Measurements from ENCODE around the gene RBMS1.

The RBMS1 gene

GRCh38 chr2:160281213-160281612 is 212.4 kb downstream of the RBMS1 start:
- H3K9me3 Mint-ChIP-seq, result no peaks in the 10 kb centered on the region
- H3K27me3 Mint-ChIP-seq, result no peaks in the 10 kb centered on the region
- H3K36me3 Mint-ChIP-seq (ENCODE audit: low read depth), result peaks cover 43% of the 10 kb centered on the region
- H3K4me1 Mint-ChIP-seq, result peaks cover 33% of the 10 kb centered on the region
- no peak overlapping the region for H3K27ac Mint-ChIP-seq
- ATAC-seq, result no peak
- no peak overlapping the region for H3K4me3 Mint-ChIP-seq
- no peak for DNase-seq

GRCh38 chr2:160279813-160280465 is 213.7 kb downstream of the RBMS1 start:
- ATAC-seq (peak; percentile 41), DNase-seq (no peak)
- H3K4me3 Mint-ChIP-seq, result peak overlapping the region; percentile 12
- no peaks in the 10 kb centered on the region for H3K9me3 Mint-ChIP-seq
- peaks cover 33% of the 10 kb centered on the region for H3K4me1 Mint-ChIP-seq
- peak overlapping the region; percentile 78 for H3K27ac Mint-ChIP-seq
- no peaks in the 10 kb centered on the region for H3K27me3 Mint-ChIP-seq
- H3K36me3 Mint-ChIP-seq (ENCODE audit: low read depth), result peaks cover 47% of the 10 kb centered on the region

- H3K27ac Mint-ChIP-seq, result peak overlapping the region; percentile 44
- no peaks in the 10 kb centered on the region for H3K27me3 Mint-ChIP-seq
- ATAC-seq, result no peak
- no peak overlapping the region for H3K4me3 Mint-ChIP-seq
- H3K4me1 Mint-ChIP-seq, result peaks cover 29% of the 10 kb centered on the region
- peaks cover 43% of the 10 kb centered on the region for H3K36me3 Mint-ChIP-seq (ENCODE audit: low read depth)
- no peak for DNase-seq
- H3K9me3 Mint-ChIP-seq, result no peaks in the 10 kb centered on the region
Observed at GRCh38 chr2:160278879-160279177, 214.8 kb downstream of the RBMS1 start.

- Mint-ChIP-seq H3K27me3 (no peaks in the 10 kb centered on the region), H3K36me3 (ENCODE audit: low read depth) (peaks cover 44% of the 10 kb centered on the region), H3K27ac (peak overlapping the region; percentile 44), H3K9me3 (no peaks in the 10 kb centered on the region), H3K4me1 (peaks cover 29% of the 10 kb centered on the region), H3K4me3 (no peak overlapping the region)
- ATAC-seq (peak; percentile 77), DNase-seq (no peak)
Observed at GRCh38 chr2:160278101-160278878, 215.3 kb downstream of the RBMS1 start.

GRCh38 chr2:160277151-160277550 is 216.5 kb downstream of the RBMS1 start:
- Mint-ChIP-seq H3K27ac (no peak overlapping the region), H3K27me3 (no peaks in the 10 kb centered on the region), H3K4me1 (peaks cover 32% of the 10 kb centered on the region), H3K36me3 (ENCODE audit: low read depth) (peaks cover 44% of the 10 kb centered on the region), H3K4me3 (no peak overlapping the region), H3K9me3 (no peaks in the 10 kb centered on the region)
- DNase-seq, result no peak
- no peak for ATAC-seq

GRCh38 chr2:160275656-160276055 is 218.0 kb downstream of the RBMS1 start:
- Mint-ChIP-seq H3K4me1 (peaks cover 32% of the 10 kb centered on the region), H3K36me3 (ENCODE audit: low read depth) (peaks cover 47% of the 10 kb centered on the region), H3K27ac (no peak overlapping the region), H3K27me3 (no peaks in the 10 kb centered on the region), H3K9me3 (no peaks in the 10 kb centered on the region), H3K4me3 (no peak overlapping the region)
- DNase-seq (no peak), ATAC-seq (no peak)

- Mint-ChIP-seq H3K4me1 (peaks cover 30% of the 10 kb centered on the region), H3K9me3 (no peaks in the 10 kb centered on the region), H3K27ac (no peak overlapping the region), H3K4me3 (no peak overlapping the region), H3K27me3 (peaks cover 8% of the 10 kb centered on the region), H3K36me3 (ENCODE audit: low read depth) (peaks cover 15% of the 10 kb centered on the region)
- no peak for DNase-seq
- ATAC-seq, result no peak
Observed at GRCh38 chr2:160271171-160272086, 222.2 kb downstream of the RBMS1 start.

GRCh38 chr2:160270571-160271113 is 223.0 kb downstream of the RBMS1 start:
- peaks cover 12% of the 10 kb centered on the region for H3K36me3 Mint-ChIP-seq (ENCODE audit: low read depth)
- H3K27ac Mint-ChIP-seq, result no peak overlapping the region
- H3K4me1 Mint-ChIP-seq, result peaks cover 38% of the 10 kb centered on the region
- H3K4me3 Mint-ChIP-seq, result no peak overlapping the region
- no peaks in the 10 kb centered on the region for H3K9me3 Mint-ChIP-seq
- no peak for ATAC-seq
- no peak for DNase-seq
- peaks cover 8% of the 10 kb centered on the region for H3K27me3 Mint-ChIP-seq

GRCh38 chr2:160269803-160270570 is 223.6 kb downstream of the RBMS1 start:
- H3K4me1 Mint-ChIP-seq, result peaks cover 45% of the 10 kb centered on the region
- no peaks in the 10 kb centered on the region for H3K9me3 Mint-ChIP-seq
- DNase-seq, result peak; percentile 63
- peaks cover 8% of the 10 kb centered on the region for H3K27me3 Mint-ChIP-seq
- peaks cover 10% of the 10 kb centered on the region for H3K36me3 Mint-ChIP-seq (ENCODE audit: low read depth)
- peak overlapping the region; percentile 67 for H3K4me3 Mint-ChIP-seq
- H3K27ac Mint-ChIP-seq, result peak overlapping the region; percentile 71
- peak; percentile 73 for ATAC-seq

- Mint-ChIP-seq H3K36me3 (ENCODE audit: low read depth) (peaks cover 10% of the 10 kb centered on the region), H3K4me1 (peaks cover 51% of the 10 kb centered on the region), H3K27me3 (peaks cover 8% of the 10 kb centered on the region), H3K9me3 (no peaks in the 10 kb centered on the region), H3K27ac (peak overlapping the region; percentile 71), H3K4me3 (peak overlapping the region; percentile 67)
- ATAC-seq, result no peak
- DNase-seq, result no peak
Observed at GRCh38 chr2:160269365-160269764, 224.2 kb downstream of the RBMS1 start.

- H3K4me1 Mint-ChIP-seq, result peaks cover 55% of the 10 kb centered on the region
- no peak for ATAC-seq
- no peak for DNase-seq
- no peak overlapping the region for H3K27ac Mint-ChIP-seq
- peaks cover 6% of the 10 kb centered on the region for H3K36me3 Mint-ChIP-seq (ENCODE audit: low read depth)
- H3K9me3 Mint-ChIP-seq, result no peaks in the 10 kb centered on the region
- no peak overlapping the region for H3K4me3 Mint-ChIP-seq
- H3K27me3 Mint-ChIP-seq, result peaks cover 8% of the 10 kb centered on the region
Observed at GRCh38 chr2:160268151-160268781, 225.3 kb downstream of the RBMS1 start.

- H3K27me3 Mint-ChIP-seq, result peaks cover 8% of the 10 kb centered on the region
- ATAC-seq, result no peak
- no peak overlapping the region for H3K4me3 Mint-ChIP-seq
- peaks cover 6% of the 10 kb centered on the region for H3K36me3 Mint-ChIP-seq (ENCODE audit: low read depth)
- DNase-seq, result no peak
- H3K4me1 Mint-ChIP-seq, result peaks cover 55% of the 10 kb centered on the region
- H3K27ac Mint-ChIP-seq, result no peak overlapping the region
- no peaks in the 10 kb centered on the region for H3K9me3 Mint-ChIP-seq
Observed at GRCh38 chr2:160267692-160268091, 225.9 kb downstream of the RBMS1 start.

GRCh38 chr2:160267022-160267421 is 226.6 kb downstream of the RBMS1 start:
- Mint-ChIP-seq H3K27ac (peak overlapping the region; percentile 82), H3K36me3 (ENCODE audit: low read depth) (peaks cover 6% of the 10 kb centered on the region), H3K9me3 (no peaks in the 10 kb centered on the region), H3K4me1 (peaks cover 52% of the 10 kb centered on the region), H3K4me3 (no peak overlapping the region), H3K27me3 (peaks cover 8% of the 10 kb centered on the region)
- no peak for DNase-seq
- no peak for ATAC-seq
